ENCODE measurements around the gene GRM2.

GRM2 gene

GRCh38 chr3:51688206-51688600, 18.7 kb upstream of the GRM2 start:
- Histone ChIP-seq H3K27ac (ENCODE audit: low read length) (no peak overlapping the region), H3K36me3 (ENCODE audit: insufficient read depth, low read length) (peaks cover 91% of the 10 kb centered on the region), H2AFZ (ENCODE audit: low read depth, low read length) (no peak overlapping the region), H3K4me2 (ENCODE audit: insufficient read depth, low read length) (no peak overlapping the region), H3K9me3 (ENCODE audit: insufficient read depth, low read length, severe bottlenecking) (no peaks in the 10 kb centered on the region), H3K4me3 (ENCODE audit: low read depth in 1 of 2, low read length in 2 of 2) (no peak overlapping the region), H4K20me1 (ENCODE audit: insufficient read depth, low read length) (peaks cover 67% of the 10 kb centered on the region), H3K9ac (ENCODE audit: low read depth, low read length) (no peak overlapping the region), H3K4me1 (ENCODE audit: insufficient read depth, low read length) (peaks cover 19% of the 10 kb centered on the region), H3K79me2 (ENCODE audit: insufficient read depth, low read length) (0 out of 2 replicates have a peak, but pooled peaks cover 5% of the 10 kb centered on the region), H3K27me3 (ENCODE audit: insufficient read depth, low read length, poor library complexity) (no peaks in the 10 kb centered on the region)
- DNase-seq (no peak), ATAC-seq (ENCODE audit: insufficient read depth, low read depth) (no peak)
- no peak for TF ChIP-seq EZH2 (IDR thresholded peaks at IDR 0.05; ENCODE audit: borderline replicate concordance, low read depth, low read length, severe bottlenecking)
- TF ChIP-seq CTCF (IDR thresholded peaks at IDR 0.05; ENCODE audit: borderline replicate concordance, extremely low read depth, low read length, poor library complexity, severe bottlenecking), result no peak

GRCh38 chr3:51691021-51691420, 15.8 kb upstream of the GRM2 start:
- Histone ChIP-seq H3K27ac (ENCODE audit: low read length) (no peak overlapping the region), H3K4me3 (ENCODE audit: low read depth in 1 of 2, low read length in 2 of 2) (no peak overlapping the region), H4K20me1 (ENCODE audit: insufficient read depth, low read length) (peaks cover 66% of the 10 kb centered on the region), H3K36me3 (ENCODE audit: insufficient read depth, low read length) (peaks cover 87% of the 10 kb centered on the region), H3K27me3 (ENCODE audit: insufficient read depth, low read length, poor library complexity) (no peaks in the 10 kb centered on the region), H3K79me2 (ENCODE audit: insufficient read depth, low read length) (0 out of 2 replicates have a peak, but pooled peaks cover 5% of the 10 kb centered on the region), H3K4me1 (ENCODE audit: insufficient read depth, low read length) (peaks cover 11% of the 10 kb centered on the region), H2AFZ (ENCODE audit: low read depth, low read length) (no peak overlapping the region), H3K4me2 (ENCODE audit: insufficient read depth, low read length) (no peak overlapping the region), H3K9me3 (ENCODE audit: insufficient read depth, low read length, severe bottlenecking) (no peaks in the 10 kb centered on the region), H3K9ac (ENCODE audit: low read depth, low read length) (no peak overlapping the region)
- no peak for ATAC-seq (ENCODE audit: insufficient read depth, low read depth)
- TF ChIP-seq EZH2 (IDR thresholded peaks at IDR 0.05; ENCODE audit: borderline replicate concordance, low read depth, low read length, severe bottlenecking) (no peak), CTCF (IDR thresholded peaks at IDR 0.05; ENCODE audit: borderline replicate concordance, extremely low read depth, low read length, poor library complexity, severe bottlenecking) (no peak)
- DNase-seq, result no peak

- no peak for TF ChIP-seq EZH2 (IDR thresholded peaks at IDR 0.05; ENCODE audit: borderline replicate concordance, low read depth, low read length, severe bottlenecking)
- no peak for TF ChIP-seq CTCF (IDR thresholded peaks at IDR 0.05; ENCODE audit: borderline replicate concordance, extremely low read depth, low read length, poor library complexity, severe bottlenecking)
- H3K27me3 ChIP-seq (ENCODE audit: insufficient read depth, low read length, poor library complexity), result no peaks in the 10 kb centered on the region
- 0 out of 2 replicates have a peak, but pooled peaks cover 4% of the 10 kb centered on the region for H3K79me2 ChIP-seq (ENCODE audit: insufficient read depth, low read length)
- no peak overlapping the region for H3K4me3 ChIP-seq (ENCODE audit: low read depth in 1 of 2, low read length in 2 of 2)
- ATAC-seq (ENCODE audit: insufficient read depth, low read depth), result no peak
- no peak for DNase-seq
- H3K36me3 ChIP-seq (ENCODE audit: insufficient read depth, low read length), result peaks cover 87% of the 10 kb centered on the region
- peaks cover 71% of the 10 kb centered on the region for H4K20me1 ChIP-seq (ENCODE audit: insufficient read depth, low read length)
- H3K27ac ChIP-seq (ENCODE audit: low read length), result no peak overlapping the region
- peaks cover 2% of the 10 kb centered on the region for H3K4me1 ChIP-seq (ENCODE audit: insufficient read depth, low read length)
- no peaks in the 10 kb centered on the region for H3K9me3 ChIP-seq (ENCODE audit: insufficient read depth, low read length, severe bottlenecking)
- H3K4me2 ChIP-seq (ENCODE audit: insufficient read depth, low read length), result no peak overlapping the region
- H2AFZ ChIP-seq (ENCODE audit: low read depth, low read length), result no peak overlapping the region
- no peak overlapping the region for H3K9ac ChIP-seq (ENCODE audit: low read depth, low read length)
Measured at GRCh38 chr3:51691949-51692348, 14.9 kb upstream of the GRM2 start.

DNA sequence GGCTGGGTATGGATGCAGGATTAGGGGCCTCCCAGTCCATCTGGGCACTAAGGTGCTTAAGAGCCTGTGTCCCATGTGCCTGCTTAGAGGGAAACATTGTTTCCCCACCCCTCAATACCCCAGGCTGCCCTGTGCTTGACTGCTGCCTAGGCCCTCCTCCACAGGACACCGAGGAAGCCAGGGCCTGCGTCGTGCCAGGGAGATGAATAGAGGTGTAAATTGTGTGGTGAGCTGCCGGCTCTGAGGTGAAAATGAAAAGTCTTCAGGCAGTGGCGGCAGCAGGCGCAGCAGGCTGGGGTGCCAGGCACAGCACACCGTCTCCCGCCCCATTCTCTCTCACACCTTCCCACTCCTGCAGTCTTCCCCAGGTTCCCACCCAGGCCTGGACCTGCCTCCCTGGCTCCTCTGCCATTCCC, 13.9 kb upstream of the GRM2 start:
- TF ChIP-seq CTCF (IDR thresholded peaks at IDR 0.05; ENCODE audit: borderline replicate concordance, extremely low read depth, low read length, poor library complexity, severe bottlenecking) (no peak), EZH2 (IDR thresholded peaks at IDR 0.05; ENCODE audit: borderline replicate concordance, low read depth, low read length, severe bottlenecking) (no peak)
- H3K27me3 ChIP-seq (ENCODE audit: insufficient read depth, low read length, poor library complexity), result no peaks in the 10 kb centered on the region
- H3K9ac ChIP-seq (ENCODE audit: low read depth, low read length), result no peak overlapping the region
- no peaks in the 10 kb centered on the region for H3K4me1 ChIP-seq (ENCODE audit: insufficient read depth, low read length)
- H4K20me1 ChIP-seq (ENCODE audit: insufficient read depth, low read length), result peaks cover 72% of the 10 kb centered on the region
- ATAC-seq (ENCODE audit: insufficient read depth, low read depth) (no peak), DNase-seq (no peak)
- no peak overlapping the region for H3K27ac ChIP-seq (ENCODE audit: low read length)
- H3K9me3 ChIP-seq (ENCODE audit: insufficient read depth, low read length, severe bottlenecking), result no peaks in the 10 kb centered on the region
- H3K4me3 ChIP-seq (ENCODE audit: low read depth in 1 of 2, low read length in 2 of 2), result no peak overlapping the region
- no peak overlapping the region for H3K4me2 ChIP-seq (ENCODE audit: insufficient read depth, low read length)
- H3K79me2 ChIP-seq (ENCODE audit: insufficient read depth, low read length), result no peaks in the 10 kb centered on the region
- no peak overlapping the region for H2AFZ ChIP-seq (ENCODE audit: low read depth, low read length)
- peaks cover 87% of the 10 kb centered on the region for H3K36me3 ChIP-seq (ENCODE audit: insufficient read depth, low read length)

Measured in DND-41 (cell line).